ENCODE results near the gene INA.

DNA sequence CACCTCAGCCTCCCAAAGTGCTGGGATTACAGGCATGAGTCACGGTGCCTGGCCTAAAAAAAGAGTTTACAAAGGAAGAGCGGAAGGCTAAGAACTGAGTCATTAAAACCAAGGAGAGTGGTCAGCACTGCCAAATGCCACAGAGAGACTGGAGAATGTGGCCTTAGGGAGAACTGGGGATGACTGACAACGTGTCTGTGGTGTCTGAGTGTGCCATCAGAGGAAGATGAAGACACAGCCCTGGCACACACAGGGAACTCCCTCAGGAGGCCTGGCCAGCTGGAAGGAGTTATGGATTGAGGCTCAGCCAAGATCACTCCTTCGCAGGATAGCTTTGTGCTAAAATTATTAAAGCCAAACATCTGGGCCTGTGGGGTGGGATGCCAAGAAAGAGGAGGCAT lies 3.9 kb upstream of the INA start:
- TF ChIP-seq POLR2A (IDR thresholded peaks at IDR 0.05), result no peak
- TF ChIP-seq, protein P1, sequence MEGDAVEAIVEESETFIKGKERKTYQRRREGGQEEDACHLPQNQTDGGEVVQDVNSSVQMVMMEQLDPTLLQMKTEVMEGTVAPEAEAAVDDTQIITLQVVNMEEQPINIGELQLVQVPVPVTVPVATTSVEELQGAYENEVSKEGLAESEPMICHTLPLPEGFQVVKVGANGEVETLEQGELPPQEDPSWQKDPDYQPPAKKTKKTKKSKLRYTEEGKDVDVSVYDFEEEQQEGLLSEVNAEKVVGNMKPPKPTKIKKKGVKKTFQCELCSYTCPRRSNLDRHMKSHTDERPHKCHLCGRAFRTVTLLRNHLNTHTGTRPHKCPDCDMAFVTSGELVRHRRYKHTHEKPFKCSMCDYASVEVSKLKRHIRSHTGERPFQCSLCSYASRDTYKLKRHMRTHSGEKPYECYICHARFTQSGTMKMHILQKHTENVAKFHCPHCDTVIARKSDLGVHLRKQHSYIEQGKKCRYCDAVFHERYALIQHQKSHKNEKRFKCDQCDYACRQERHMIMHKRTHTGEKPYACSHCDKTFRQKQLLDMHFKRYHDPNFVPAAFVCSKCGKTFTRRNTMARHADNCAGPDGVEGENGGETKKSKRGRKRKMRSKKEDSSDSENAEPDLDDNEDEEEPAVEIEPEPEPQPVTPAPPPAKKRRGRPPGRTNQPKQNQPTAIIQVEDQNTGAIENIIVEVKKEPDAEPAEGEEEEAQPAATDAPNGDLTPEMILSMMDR (IDR thresholded peaks at IDR 0.05), result no peak

Data from suprapubic skin (tissue), 3 donors.